ENCODE measurements around the gene NHLRC4. TPM values are rescaled to one million over a fixed set of nuclear protein-coding genes. Genes with fewer than 3 reads are reported as not detected.

NHLRC4 gene
- total RNA-seq, 1 donor from 2014 or later = 2.7 TPM

DNA sequence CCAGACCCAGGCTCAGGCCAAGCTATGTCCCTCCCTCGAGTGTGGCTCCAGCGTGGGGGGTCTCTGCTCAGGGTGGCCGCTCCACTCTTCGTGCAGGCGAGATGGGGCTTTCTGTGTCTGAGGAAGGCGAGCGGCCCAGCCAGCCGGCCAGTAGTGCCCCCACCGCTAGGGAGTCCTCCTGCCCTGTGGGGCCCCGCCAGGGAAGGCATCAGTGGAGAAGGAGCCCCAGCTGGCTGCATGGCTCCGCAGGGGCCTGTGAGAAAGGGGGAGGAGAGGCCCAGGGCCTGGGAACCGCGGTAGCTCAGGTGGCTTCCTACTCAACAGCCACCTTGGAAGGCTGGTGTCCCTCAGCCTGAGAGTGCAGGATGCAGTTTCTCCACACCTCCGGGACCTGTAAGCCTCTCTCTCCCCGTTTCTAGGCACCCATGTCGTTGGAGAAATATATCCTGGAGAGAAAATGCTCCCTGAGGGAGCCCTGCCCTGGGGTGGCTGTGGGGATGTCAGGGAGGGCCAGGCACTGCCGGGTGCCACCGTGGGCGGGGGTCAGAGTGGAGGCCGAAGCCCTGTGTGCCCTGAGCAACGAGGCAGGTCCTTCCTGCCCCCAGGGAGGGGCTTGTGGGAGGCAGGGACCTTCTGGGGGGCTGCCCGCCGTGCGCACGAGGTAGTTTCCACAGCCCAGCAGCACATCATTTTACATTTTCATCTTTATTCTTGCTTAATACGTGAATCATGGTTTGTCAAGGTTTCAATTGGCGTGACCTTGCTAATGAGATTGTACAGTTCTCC, 6.3 kb downstream of the NHLRC4 start:
- intact Hi-C loops (cut with DNase I) = no loop called here
- peaks cover 28% of the 10 kb centered on the region for H3K36me3 ChIP-seq
- no peak for DNase-seq
- TF ChIP-seq, protein P1, sequence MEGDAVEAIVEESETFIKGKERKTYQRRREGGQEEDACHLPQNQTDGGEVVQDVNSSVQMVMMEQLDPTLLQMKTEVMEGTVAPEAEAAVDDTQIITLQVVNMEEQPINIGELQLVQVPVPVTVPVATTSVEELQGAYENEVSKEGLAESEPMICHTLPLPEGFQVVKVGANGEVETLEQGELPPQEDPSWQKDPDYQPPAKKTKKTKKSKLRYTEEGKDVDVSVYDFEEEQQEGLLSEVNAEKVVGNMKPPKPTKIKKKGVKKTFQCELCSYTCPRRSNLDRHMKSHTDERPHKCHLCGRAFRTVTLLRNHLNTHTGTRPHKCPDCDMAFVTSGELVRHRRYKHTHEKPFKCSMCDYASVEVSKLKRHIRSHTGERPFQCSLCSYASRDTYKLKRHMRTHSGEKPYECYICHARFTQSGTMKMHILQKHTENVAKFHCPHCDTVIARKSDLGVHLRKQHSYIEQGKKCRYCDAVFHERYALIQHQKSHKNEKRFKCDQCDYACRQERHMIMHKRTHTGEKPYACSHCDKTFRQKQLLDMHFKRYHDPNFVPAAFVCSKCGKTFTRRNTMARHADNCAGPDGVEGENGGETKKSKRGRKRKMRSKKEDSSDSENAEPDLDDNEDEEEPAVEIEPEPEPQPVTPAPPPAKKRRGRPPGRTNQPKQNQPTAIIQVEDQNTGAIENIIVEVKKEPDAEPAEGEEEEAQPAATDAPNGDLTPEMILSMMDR (IDR thresholded peaks at IDR 0.05) = no peak
- H3K27me3 ChIP-seq (ENCODE audit: low read depth) = no peaks in the 10 kb centered on the region
- H3K4me1 ChIP-seq = peaks cover 20% of the 10 kb centered on the region
- no peak overlapping the region for H3K27ac ChIP-seq
- ATAC-seq = no peak
- no peaks in the 10 kb centered on the region for H3K9me3 ChIP-seq
- no peak overlapping the region for H3K4me3 ChIP-seq

DNA sequence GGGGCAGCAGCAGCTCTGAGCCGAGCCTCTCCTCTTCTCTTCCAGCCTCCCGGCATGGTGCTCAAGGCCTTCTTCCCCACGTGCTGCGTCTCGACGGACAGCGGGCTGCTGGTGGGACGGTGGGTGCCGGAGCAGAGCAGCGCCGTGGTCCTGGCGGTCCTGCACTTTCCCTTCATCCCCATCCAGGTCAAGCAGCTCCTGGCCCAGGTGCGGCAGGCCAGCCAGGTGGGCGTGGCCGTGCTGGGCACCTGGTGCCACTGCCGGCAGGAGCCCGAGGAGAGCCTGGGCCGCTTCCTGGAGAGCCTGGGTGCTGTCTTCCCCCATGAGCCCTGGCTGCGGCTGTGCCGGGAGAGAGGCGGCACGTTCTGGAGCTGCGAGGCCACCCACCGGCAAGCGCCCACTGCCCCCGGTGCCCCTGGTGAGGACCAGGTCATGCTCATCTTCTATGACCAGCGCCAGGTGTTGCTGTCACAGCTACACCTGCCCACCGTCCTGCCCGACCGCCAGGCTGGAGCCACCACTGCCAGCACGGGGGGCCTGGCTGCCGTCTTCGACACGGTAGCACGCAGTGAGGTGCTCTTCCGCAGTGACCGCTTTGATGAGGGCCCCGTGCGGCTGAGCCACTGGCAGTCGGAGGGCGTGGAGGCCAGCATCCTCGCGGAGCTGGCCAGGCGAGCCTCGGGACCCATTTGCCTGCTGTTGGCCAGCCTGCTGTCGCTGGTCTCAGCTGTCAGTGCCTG, 7.4 kb downstream of the NHLRC4 start:
- intact Hi-C loops (cut with DNase I) = no loop called here
- Histone ChIP-seq H3K4me3 (no peak overlapping the region), H3K27me3 (ENCODE audit: low read depth) (no peaks in the 10 kb centered on the region), H3K9me3 (no peaks in the 10 kb centered on the region), H3K36me3 (peaks cover 28% of the 10 kb centered on the region), H3K27ac (no peak overlapping the region), H3K4me1 (peaks cover 8% of the 10 kb centered on the region)
- no peak for ATAC-seq
- no peak for DNase-seq
- TF ChIP-seq, protein P1 (IDR thresholded peaks at IDR 0.05) = no peak

DNA sequence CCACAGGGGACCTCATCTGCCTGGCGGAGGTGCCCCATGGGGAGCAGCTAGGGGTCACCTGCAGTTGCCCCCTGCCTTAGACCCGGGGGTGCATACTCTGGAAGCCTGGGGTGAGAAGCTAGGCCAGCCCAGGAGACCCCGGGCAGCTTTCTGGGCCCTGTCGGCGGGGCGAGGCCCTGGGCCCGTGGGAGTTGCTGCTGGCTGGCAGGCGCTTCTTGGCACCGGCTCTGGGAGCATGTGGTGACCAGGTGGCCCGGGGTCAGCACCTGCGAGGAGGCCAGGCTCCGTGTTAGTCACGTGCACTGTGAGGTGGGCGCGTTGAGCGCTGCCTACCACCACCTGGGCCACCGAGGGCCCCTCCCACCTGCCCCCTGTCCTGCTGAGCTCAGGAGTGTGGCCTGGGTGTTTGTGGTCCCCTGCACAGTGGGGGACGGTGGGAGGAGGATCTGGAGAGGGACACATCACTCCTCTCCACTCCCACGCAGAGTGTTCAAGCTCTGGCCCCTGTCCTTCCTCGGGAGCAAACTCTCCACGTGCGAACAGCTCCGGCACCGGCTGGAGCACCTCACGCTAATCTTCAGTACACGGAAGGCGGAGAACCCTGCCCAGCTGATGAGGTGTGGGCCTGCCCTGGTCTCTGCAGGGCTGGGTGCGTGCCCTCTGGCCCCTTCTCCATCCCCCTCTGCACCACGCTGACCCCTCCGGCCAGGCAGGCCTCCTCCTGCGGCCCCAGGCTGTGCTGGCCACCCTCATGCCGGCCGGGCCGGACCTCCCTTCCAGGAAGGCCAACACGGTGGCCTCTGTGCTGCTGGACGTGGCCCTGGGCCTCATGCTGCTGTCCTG, 8.8 kb downstream of the NHLRC4 start:
- Histone ChIP-seq H3K36me3 (peaks cover 28% of the 10 kb centered on the region), H3K9me3 (no peaks in the 10 kb centered on the region), H3K4me1 (peaks cover 2% of the 10 kb centered on the region), H3K27me3 (ENCODE audit: low read depth) (no peaks in the 10 kb centered on the region), H3K27ac (no peak overlapping the region), H3K4me3 (no peak overlapping the region)
- TF ChIP-seq, protein P1 (IDR thresholded peaks at IDR 0.05) = no peak
- ATAC-seq (no peak), DNase-seq (no peak)
- intact Hi-C loops (cut with DNase I) = no loop called here

DNA sequence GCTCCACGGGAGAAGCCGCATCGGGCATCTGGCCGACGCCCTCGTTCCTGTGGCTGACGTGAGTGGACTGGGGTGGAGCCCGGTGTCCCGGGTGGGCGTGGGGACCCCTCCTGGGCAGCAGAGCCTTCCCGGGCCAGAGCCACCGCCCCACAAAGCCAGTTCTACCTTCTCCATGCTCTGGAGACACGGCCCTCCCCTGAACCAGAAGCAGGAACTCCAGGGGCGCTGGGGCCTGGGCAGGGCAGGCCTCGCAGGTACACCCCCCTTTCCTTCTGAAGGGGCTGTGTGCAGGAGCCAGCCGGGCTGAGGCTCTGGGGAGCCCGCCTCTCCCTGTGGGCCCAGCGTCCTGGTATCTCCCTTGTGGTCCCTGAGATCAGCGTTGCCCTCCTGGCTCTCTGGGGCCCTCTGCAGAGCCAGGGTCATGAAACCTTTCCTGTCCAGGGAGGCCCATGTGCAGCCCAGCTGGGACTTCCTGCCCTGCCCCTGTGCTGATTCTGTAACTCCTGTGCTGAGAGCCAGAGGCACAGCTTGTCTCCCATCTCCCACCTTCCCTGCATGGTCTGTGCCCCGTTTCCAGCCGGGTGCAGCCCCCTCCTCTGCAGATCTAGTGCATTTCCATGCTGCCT, 9.5 kb downstream of the NHLRC4 start:
- Histone ChIP-seq H3K4me3 (no peak overlapping the region), H3K27ac (no peak overlapping the region), H3K36me3 (peaks cover 35% of the 10 kb centered on the region), H3K9me3 (no peaks in the 10 kb centered on the region), H3K4me1 (no peaks in the 10 kb centered on the region), H3K27me3 (ENCODE audit: low read depth) (no peaks in the 10 kb centered on the region)
- ATAC-seq (no peak), DNase-seq (no peak)
- TF ChIP-seq, protein P1 (IDR thresholded peaks at IDR 0.05) = no peak
- intact Hi-C loops (cut with DNase I) = no loop called here

DNA sequence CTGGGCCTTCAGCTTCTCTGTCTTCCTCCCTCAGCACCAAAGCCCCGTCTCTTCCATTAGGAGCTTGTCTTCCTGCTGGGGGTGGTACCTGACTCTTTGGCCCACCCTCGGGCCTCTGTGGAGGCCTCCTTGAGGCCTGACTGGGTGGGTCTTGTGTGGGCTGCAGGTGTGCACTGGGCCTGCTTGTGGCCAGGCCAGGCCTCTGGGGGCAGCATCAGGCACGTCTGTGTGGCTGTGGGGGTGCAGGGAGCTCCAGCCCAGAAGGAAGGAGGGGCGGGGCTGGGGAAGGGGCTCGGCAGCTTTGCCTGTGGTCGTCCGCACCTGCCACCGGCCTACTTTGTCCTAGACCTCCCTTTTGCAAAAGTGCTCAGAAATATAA, 10.0 kb downstream of the NHLRC4 start:
- no peak for ATAC-seq
- H3K4me3 ChIP-seq = no peak overlapping the region
- TF ChIP-seq, protein P1 (IDR thresholded peaks at IDR 0.05) = no peak
- H3K27ac ChIP-seq = no peak overlapping the region
- H3K27me3 ChIP-seq (ENCODE audit: low read depth) = no peaks in the 10 kb centered on the region
- no peak for DNase-seq
- H3K36me3 ChIP-seq = peaks cover 35% of the 10 kb centered on the region
- no peaks in the 10 kb centered on the region for H3K9me3 ChIP-seq
- intact Hi-C loops (cut with DNase I) = no loop called here
- no peaks in the 10 kb centered on the region for H3K4me1 ChIP-seq
